Activated T-cell treated with anti-CD3 and anti-CD28 coated beads for 48 hours (primary cell): Measurements from ENCODE around the gene ARF3.
A peak's percentile ranks its signal among the peaks of the same experiment; 100 is the strongest.

Experiments used
- DNase-seq: peaks from one replicate; pipeline ENCODE4 v3.0.0-alpha.2; 2020; ENCODE audit warnings: low read depth

Gene ARF3

DNA sequence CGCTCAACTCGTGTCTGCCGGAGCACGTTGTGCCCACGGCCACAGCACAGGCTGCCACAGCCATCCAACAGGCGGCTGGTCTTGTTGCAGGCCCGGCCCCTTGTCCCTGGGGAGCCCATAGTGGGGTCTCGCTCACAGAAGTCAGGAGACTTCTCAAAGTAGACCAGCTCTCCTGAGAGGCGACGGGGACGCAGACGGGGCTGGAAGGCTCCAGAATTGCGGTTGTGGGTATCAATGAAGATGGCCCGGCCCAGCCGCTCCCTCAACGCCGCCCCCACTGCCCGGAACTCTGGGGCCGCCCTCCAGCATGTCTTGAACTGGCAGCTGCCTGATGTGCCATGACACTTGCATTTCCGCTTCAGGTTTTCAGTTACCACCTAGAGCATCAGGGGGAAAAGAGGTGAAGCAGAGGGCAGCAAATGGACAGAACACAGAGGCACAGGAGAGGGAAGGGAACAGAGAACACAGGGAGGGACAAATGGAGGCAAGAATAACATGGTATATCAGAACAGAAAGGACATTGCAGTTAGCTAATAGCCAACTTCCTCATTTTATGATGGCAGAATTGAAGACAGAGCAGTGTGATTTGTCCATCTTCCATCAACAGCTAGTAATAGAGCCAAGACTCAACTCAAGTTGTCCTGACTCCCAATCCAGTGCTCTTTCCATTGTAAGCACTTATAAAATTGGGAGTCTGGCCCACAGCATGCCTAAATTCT lies 9.0 kb upstream of the ARF3 start:
- no peak for DNase-seq

DNA sequence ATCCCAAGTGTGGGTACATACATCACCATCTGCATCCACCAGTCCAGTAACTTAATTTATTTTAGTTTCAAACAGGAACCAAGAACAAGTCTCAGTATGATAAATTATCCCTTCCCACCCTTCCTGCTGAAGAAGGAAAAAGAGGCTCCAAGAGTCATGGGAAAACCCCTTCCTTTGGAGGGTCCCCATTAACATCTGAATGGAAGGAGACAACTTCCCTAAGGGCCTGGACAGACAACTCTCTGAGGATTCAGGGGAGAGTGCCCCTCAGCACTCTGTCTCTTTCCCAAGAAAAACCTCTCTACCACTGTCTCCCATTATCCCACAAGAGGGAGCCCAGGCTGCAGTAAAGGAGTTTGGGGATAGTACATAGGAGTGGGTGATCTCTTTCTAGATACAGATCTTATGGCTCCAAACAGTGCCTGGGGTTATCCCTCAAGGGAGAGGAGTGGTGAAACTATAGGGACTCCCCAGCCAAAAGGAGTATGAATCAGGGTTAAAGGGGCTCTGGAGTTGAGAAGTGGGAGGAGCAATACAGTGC lies 8.1 kb upstream of the ARF3 start:
- DNase-seq: no peak

DNA sequence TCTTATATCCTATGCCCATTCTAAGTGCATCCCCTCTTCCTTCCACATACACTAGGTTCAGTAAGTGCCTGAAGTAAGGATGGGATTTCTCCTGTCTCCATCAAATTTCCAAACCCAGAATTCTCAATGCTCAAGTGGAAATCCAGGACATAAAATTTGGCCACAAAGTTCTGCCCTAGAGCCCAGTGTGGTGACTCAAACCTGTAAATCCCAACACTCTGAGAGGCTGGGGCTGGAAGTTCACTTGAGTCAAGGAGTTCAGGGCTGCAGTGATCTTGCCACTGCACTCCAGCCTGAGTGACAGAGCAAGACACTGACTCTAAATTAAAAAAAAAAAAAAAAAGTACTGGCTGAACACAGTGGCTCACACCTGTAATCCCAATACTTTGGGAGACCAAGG lies 4.5 kb upstream of the ARF3 start:
- DNase-seq: no peak

DNA sequence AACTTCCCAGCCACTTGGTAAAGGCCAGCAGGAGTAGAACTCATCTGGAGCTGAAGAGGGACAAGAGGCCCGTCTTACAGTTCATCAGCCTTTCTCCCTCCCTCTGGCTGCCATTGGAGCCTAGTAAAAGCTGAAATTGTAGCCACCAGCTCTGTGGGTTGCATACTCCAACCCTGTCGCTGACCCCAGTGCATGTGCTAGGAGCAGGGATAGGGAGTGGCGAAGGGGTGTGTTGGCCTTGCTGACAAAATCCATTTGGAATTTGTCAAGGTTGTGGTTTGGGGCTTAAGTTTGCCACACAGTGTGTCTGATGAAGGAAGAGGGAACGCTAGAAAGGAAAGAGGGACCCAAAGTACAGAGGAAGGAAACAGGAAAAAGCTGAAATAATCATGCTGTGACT lies 4.0 kb upstream of the ARF3 start:
- DNase-seq: no peak

DNA sequence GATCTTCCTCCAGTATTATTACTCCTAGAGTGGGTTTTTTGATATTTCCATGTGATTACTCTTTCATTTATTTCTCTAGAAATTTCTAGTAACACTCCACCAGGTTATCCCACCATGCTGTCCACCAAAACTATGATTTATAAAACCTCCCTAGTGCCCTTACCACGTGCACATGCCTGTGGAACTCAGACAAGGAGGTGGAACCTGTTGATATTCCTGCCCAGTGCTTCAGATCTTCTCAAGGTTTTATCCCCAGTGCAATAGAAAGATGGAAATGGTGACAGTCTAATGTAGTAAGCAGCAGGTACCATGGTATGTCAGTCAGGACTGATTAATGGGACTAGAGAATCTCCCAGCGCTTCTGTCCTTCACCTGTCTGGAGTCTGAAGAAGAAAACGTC lies 3.5 kb upstream of the ARF3 start:
- DNase-seq: no peak

DNA sequence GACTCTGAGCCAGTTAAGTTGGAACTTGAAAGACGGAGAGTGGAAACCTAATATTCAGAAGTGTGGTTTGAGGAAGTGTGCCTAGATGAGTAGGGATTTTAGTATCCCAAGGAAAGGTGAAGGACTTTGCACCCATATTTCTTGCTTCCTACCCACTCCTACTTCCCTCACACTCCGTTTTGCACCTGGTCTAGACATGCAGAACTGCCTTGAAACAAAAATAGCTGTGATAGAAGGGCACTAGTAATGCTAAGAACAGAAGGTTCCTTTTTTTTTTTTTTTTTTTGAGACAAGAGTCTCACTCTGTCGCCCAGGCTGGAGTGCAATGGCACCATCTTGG lies 732 bp upstream of the ARF3 start:
- no peak for DNase-seq

DNA sequence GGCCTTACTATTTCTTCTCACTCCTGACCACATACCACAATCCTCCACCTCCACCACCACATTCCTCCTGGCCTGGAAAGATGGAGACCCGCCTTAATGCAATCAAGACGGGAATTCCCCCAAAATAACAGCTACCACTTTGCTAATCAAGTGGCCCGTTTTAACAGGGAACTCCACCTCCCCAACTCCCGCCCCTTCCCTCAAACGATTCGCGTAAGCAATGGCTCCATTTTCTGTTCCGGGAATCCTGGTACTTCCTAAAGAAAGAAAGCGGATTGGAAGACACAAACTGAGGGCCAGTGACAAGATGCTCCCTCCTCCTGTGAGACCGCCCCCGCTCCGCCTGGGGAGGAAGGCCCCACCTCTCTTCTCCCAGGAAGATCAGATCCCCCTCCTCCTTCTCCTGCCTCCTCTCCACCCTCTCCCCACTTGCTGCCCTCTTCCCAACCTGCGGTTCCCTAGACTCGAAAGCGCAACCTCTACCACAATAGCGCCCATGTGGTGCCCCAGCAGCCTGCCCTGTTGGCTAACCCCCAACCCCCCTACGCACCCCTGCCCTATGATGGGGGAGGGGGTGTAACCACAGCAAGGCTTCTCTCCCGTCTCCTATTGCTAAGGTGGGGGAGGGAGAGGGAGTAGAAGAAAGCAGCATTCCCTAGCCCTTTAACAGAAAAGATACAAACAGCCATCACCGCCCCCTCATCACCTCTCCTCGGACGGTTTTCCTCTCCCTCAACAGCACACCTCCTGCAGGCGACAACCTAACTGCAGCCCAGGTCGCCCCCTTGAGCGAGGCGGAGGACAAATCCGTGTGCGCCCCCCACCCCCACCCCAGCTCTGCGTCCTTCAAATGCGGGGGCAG lies 777 bp downstream of the ARF3 start:
- DNase-seq: no peak

DNA sequence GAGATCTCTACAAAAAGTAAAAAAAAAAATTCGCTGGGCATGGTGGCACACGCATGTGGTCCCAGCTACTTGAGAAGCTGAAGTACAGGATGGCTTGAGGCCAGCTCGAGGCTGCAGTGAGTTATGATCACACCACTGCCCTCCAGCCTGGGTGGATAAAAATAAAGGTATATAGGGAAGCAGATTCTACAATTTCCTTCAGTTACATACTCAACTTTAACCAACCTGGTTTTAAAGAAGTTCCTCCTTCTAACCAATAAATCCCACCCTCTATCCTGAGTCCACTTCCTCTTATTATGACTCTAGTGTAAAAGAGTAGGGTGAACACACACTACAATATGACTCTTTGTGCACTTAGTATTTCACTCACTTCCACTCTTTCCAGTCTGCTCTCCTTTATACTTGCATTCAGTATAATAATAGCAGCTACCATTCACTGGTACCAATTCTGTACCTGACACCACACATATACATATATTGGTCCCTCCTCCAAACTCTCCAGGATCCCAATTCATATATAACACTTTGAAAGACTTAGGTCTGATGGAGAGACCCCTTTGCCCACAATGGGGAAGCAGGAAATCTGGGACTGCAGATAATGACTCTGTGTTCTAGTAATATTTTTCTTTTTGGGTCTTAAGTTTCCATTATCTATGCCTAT lies 2.3 kb downstream of the ARF3 start:
- no peak for DNase-seq

DNA sequence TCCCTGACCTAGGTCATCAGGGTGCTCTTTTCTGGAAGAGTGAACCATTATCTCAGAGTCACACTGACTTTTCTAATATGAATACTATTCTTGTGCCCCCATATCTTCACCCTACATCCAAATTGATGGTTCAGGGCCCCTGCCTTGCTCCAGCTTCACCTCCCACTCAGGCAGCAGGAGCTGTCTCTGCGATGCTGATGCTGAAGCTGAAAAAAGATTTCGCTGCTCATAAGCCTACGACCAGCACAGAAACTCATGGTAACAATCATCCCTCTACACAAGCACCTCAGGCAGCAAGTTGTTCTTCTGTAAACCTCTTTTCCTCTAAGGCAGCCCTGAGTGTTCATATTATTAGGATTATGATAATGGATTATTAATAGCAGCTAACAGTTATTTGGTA lies 3.2 kb downstream of the ARF3 start:
- no peak for DNase-seq

DNA sequence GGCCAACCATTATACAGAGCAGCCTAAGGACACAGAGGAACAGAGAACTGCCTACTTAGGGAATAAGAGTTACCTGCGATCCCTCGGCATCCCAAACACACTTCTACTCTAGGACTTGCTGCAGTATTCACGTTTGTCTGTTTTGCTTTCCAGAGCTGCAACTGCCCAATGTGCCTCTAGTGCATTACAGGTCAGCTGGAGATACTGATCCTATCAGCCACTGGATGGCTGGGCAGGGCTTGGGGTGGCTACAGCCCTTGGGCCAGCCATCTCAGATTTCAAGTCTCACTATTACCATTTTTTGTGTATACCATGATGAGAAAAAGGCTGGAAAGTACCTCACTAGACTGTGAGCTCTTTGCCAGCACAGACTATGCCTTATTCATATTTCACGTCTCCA lies 4.6 kb downstream of the ARF3 start:
- no peak for DNase-seq

DNA sequence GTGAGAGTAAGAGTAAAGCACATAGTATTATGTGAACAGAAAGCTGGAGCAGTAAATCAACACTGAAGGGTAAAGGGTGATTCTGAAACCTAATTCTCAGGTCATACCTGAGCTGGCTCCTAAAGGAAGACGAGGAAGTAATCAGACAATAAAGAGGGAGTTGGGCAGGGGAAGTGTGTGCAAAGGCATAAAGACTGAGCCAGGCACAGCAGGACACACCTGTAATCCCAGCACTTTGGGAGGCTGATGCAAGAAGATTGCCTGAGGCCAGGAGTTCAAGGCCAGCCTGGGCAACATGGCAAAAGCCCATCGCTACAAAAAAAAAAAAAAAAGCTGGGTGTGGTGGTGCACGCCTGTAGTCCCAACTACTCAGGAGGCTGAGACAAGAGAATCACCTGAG lies 9.6 kb downstream of the ARF3 start:
- DNase-seq: no peak

DNA sequence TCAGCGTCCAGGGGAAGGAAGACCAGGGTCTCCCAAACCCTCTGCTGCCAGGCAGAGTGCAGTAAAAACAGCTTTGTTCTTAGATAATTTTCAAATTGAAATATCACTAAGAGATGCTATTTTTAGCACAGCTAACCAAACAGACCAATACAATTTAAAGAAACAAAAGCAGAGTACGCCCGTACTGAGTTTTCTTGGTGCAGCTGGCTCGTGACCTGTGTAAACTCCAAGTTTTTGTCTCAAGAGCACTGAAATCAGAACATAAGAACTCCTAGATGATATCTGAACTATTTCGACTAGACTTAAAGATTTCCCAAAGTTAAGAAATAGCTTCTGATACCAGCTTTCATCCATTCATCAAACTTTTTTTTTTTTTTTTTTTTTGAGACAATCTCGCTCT lies 10.3 kb downstream of the ARF3 start:
- DNase-seq: no peak

DNA sequence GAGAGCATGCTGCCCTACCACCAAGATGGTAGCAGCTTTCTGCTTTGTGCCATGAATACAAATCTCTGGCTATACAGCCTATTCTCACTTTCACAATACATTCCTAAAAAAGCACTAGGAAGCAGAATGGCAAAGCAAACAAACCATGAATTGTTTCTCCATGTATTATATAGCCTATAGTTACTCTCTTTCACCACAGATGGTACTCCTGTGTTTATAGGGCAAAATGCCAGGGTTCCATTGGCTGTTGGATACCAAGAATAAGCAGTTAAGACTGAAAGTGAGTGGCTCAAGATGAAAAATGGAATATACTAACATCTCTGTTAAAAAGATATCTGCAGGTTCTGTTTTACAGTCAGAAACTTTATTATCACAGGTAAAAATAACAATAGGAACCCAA lies 11.1 kb downstream of the ARF3 start:
- no peak for DNase-seq

DNA sequence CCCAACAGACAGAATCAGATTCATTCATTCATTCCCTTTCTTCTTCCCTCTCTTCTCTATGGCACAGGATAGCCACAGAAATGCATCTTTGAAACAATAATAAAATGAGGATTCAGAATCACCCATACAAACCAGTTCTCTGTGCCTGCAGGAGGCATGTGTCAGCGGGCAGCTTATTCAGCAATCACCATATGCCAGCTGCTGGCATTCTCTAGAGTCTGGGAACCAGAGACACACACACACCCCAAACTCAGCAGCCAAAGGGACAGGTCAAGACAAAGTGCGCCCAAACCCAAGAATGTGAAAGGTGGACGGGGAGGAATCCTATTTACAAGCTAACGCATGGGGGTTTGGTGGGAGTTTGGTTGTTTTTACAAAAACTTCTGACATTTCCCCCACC lies 14.1 kb downstream of the ARF3 start:
- DNase-seq: no peak

DNA sequence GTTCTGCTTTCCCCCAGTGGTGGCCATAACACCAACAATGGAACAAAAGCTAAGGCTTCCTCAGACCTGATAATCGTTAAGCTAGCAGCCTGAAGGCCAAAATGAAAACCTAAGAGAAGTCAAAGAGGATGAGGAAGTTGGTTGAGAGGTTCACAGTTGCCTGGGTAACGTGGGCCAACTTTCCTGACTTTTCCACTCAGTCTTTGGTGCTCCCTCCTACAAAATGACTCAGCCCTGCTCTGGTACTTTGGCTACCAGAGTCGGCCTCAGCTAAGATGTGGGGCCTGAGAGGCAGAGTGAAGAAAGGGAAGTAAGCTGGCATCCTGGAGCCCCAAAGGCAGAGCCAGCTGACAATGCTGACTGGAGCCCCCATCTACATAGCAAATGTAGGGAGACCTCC lies 17.1 kb downstream of the ARF3 start:
- no peak for DNase-seq

DNA sequence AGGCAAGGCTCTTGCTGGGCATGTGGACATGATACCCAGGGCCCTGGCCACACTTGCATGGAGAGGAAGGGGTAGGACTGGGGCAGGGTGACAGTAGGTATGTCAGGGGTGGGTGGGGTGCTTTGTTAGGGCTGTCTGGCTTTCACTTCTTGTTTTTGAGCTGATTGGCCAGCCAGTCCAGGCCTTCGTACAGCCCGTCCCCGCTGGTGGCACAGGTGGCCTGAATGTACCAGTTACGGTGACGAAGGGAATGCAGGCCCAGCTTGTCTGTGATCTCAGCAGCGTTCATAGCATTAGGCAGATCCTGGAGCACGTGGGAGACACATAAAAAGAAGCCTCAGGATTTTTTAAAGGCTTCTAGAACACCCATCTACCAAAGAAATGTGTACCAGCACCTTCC lies 18.5 kb downstream of the ARF3 start:
- no peak for DNase-seq

DNA sequence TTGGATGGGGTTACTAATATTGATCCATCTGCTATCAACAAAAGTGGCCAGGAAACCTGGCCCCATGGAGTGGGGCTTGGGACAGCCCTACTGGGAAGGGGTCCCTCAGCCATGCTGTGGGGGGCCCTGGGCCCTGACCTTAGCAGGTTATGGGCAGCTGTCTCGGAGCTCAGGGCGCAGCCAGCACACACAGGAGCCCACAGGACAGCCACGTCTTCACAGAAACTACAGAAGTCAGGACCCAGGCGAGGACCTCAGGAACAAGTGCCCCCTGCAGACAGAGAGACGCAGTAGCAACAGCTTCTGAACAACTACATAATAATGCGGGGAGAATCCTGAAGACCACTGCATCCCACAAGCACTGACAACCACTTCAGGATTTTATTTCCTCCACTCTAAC lies 20.1 kb downstream of the ARF3 start:
- no peak for DNase-seq

DNA sequence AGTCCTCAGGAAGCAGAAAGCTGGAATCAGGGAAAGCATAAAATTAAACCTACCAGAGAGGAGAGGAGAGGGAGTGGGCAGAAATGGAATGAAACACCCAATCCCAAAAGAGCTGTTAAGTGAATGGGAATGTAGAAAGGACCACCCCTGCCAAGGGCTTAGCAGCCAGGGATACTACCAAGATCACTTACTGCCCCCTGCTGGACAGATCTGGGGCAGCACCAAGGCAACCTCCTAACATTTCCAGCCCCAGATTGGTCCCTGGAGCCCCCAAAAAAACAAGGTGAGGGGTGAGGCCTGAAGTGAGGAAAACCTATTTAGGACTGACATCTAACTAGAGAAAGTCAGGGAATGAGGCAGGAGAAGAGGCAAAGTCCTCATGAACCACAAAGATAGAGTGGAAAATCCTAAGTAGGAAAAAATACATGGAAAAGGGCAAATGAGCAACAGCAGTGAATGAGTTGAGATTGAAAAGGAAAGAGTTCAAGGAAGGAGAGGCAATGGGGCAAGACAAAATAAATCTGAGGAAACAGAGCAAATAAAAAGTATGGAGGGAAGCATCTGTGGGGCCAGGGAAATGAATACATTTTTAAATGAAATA lies 20.8 kb downstream of the ARF3 start:
- peak; percentile 72 for DNase-seq

DNA sequence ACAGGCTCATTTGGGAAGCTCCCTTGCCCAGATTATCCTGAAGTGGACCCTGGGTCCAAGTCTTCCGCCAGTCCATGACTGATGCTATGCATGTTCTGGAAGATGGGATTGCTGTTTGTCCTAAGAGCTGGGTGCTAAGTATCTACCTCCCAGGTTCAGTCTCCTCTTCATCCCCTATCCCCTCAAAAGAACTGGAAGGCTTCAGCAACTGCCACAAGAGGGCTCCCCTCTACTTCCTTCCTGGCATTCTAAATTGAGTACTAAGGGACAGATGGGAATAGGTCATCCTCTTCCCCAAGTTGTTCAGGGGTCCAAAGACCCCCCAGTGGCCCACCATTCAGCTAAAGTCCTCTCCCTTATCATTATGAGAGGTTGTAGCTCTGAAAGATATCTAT lies 23.0 kb downstream of the ARF3 start:
- no peak for DNase-seq

DNA sequence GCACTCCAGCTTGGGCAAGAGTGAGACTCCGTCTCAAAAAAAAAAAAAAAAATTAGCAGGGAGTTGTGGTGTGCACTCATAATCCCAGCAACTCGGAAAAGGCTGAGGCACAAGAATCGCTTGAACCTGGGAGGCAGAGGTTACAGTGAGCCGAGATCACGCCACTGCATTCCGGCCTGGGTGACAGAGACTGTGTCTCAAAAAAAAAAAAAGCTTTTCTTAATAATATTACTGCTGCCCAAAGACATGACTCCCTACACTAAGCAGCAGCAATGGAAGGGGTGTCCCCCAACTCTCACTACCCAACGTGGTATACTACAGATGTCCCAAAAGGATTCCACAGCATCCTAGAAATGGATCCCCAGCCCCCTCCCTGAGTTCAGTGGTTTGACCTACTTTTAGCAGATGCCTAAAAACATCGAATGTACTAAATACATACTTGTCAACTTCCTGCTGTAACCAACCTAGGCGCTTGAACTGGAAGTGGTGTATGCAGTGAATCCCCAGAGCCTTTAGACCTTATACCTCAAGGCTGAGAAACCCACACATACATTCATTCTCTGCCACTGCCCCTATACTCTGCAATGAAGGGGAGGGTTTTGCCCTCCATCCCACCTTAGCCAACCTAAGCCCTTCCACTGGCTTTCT lies 23.5 kb downstream of the ARF3 start:
- no peak for DNase-seq

DNA sequence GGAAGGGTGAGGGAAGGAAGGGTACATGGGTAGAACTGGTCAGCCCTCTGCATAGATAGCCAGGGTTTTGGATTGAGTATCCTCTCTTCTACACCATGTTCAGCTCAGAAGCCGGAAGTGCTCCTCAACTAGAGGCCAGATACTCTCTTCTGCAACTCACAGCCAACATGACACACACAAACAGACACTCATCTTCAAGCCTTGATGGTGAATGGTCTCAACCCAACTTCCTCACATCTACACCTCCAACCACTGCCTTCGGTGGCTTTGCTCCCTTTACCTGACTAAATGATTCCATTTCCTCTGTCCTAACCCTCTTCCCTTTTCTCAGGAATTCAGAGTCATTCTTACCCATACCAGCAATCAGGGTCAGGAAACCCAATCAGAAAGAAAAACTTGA lies 24.4 kb downstream of the ARF3 start:
- DNase-seq: no peak

DNA sequence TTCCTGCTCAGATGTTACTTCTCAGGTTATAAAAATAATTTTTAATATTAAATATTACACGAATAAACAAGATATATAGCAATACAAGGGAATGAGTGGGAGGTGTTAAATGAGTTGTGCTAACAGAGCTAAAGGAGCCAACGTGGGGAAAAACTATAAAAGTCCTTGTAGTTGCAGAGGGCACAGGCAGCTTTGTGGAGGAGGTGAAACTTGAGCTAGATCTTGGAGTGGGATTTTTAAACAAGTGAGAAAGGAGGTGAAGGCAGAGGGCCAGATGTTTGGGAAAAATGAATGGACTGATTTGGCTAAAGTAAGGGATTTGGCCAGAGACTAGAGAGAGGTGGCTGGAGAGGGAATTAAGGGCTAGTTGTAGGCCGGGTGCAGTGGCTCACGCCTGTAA lies 26.8 kb downstream of the ARF3 start:
- no peak for DNase-seq
